Stimulated activated CD4-positive, alpha-beta T cell treated with anti-CD3 and anti-CD28 coated beads, TNF-alpha, amount 100 ng/mL, for 4 hours (primary cell): ENCODE results near the gene CD53.
"Not testable (repeated sequence)": the region's sequence is repeated elsewhere in the genome, so short reads cannot be mapped to it uniquely, and the experiment has no call there.

Source experiments
- DNase-seq, 3 experiments: peaks; one replicate each; pipeline ENCODE4 v3.0.0-alpha.2; 2020; ENCODE audit warnings: low read depth in 3 of 3

The CD53 gene

DNA sequence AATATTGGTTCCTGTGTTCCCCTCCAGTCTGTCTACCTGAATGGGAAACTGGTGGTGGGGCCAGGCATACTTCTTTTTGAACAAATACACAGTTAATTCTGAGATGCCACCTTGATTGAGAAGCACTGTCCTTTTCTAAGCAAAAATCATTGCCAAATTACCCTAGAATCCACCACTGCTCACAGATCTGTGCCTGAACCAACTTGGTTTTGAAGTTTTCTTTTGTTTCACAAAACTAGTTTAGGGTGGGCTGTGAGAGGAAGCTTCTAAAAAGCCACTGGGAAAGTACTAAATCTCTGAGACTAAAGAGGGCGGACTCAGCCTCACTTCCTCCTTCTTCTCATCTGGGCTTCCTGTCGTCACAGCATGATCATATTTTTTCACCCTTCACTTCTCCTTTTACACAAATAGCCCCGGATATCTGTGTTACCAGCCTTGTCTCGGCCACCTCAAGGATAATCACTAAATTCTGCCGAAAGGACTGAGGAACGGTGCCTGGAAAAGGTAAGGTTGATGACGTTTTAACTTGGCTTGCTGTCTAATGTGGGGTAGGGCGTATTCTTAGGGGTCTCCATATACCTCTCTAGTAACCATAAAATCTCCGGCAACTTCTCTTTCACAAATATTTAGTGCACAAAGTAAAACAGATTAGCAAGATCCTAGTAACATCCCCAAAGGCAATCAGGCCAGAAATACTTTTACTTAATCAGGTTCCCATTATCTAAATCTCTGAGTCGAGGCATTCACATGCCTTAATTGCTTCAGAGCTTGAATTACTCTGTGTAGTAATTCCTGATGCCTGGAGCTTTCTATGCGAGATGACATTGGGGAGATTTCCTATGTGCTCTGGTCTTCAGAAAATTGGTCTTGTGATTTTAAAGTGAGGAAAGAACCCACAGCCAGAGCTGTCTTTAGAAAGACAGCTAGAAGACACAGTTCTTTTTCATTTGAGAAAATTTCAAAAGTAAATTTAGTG, at the start of gene CD53:
TSS of gene CD53 (plus strand) at position 404 of the 976 bp plus-strand sequence. CDS start 18,261 bp downstream, outside the sequence.
- DNase-seq, result no peak

- no peak for DNase-seq
Measured at GRCh38 chr1:110824192-110824591, 48.8 kb upstream of the CD53 start.

- DNase-seq, result no peak
Measured at GRCh38 chr1:110829955-110830553, 42.9 kb upstream of the CD53 start.

DNA sequence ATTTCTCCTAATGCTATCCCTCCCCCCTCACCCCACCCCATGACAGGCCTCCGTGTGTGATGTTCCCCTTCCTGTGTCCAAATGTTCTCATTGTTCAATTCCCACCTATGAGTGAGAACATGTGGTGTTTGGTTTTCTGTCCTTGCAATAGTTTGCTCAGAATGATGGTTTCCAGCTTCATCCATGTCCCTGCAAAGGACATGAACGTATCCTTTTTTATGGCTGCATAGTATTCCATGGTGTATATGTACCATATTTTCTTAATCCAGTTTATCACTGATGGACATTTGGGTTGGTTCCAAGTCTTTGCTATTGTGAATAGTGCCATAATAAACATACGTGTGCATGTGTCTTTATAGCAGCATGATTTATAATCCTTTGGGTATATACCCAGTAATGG, 39.2 kb upstream of the CD53 start:
- DNase-seq, result not testable (repeated sequence)

- no peak for DNase-seq
Measured at GRCh38 chr1:110846861-110847260, 26.1 kb upstream of the CD53 start.

DNA sequence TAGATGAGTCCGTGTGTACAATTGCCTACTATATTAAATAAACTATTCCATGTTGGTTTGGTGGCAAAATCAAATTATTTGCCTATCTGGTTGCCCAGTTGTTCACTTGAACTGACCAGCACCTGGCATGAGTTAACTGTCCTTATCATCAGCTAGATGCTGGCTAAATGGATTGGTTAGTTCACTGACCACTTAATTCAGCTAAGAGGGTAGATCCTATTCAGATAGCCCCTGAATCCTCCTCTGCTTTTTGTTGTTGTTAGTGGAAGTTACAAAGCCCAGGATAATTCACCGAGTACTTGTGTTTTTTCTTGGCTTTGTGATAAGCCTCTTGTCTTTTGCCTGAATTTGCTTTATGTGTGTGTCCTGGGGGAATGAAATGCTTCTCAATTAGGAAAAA, 22.8 kb upstream of the CD53 start:
- no peak for DNase-seq

- DNase-seq, result no peak
Measured at GRCh38 chr1:110850627-110851026, 22.3 kb upstream of the CD53 start.

DNA sequence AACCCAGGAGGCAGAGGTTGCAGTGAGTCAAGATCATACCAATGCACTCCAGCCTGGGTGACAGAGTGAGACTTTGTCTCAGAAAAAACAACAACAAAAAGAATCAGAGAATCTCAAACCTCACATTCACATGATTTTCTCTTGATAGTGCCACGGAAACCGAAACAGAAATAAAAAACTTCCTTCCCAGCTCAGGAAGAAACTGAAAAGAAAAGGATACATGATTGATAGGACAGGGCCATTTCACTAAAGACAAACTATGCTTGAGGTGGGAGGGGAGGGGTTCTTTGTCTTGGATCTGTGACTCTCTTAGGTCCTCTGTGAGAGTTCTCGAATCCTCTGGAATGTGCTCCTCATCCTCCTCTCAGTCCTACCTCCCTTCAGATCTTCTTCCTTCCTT, 19.8 kb upstream of the CD53 start:
- no peak for DNase-seq

DNA sequence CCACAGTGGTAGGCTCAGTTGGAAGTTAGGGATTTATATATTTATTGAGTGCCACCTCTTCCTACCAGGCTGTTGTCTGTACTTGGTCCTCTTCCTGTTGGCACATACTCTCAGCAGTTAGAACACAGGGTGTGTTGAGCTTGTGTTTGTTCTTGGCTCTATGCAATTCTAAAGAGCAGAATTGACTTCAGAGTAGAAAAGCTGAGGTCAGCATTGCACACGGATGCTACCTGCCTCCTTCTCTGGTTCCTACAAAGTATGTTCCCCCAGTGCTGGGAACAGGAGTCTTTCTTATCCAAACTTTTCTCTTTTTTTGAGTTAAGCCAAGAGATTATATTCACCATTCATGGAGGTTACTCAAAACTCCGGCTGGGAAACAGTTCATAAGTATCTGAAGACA, 16.5 kb upstream of the CD53 start:
- DNase-seq, result no peak

DNA sequence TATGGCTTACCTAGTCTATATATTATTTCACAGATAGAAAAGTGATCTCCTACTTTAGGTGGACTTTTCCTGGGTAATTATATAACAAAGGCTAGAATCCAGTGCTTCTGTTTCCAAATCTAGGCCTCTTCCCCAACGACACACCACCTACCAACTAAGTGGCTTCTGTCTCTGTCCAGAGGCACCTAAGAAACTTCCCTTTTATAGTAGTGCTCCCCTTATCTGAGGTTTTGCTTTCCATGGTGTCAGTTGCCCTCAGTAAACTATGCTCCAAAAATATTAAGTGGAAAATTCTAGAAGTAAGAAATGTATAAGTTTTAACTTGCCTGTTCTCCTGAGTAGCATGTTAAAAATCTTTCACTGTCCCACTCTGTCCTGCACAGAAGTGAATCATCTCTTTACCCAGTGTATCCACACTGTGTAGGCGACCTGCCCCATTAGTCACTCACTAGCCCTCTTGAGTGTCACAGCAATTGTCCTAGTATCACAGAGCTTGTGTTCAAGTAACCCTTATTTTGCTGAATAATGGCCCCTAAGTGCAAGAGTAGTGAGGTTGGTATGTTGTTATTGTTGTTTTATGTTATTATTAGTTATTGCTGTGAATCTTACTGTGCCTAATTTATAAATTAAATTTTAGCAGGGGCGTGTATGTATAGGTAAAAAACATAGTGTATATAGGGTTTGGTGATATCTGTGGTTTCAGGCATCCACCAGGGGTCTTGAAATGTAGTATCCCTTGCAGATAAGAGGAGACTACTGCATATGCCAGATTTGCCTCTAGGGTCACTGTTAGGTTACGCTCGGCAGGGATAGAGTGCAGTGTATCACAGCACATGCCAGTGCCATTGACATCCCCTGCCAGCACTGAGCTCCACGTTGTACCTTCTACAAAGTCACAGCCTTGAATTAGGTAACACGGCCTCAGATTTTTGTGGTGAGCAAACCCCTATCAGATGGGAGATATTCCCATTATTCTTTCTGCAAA, 14.7 kb upstream of the CD53 start:
- DNase-seq, result no peak

DNA sequence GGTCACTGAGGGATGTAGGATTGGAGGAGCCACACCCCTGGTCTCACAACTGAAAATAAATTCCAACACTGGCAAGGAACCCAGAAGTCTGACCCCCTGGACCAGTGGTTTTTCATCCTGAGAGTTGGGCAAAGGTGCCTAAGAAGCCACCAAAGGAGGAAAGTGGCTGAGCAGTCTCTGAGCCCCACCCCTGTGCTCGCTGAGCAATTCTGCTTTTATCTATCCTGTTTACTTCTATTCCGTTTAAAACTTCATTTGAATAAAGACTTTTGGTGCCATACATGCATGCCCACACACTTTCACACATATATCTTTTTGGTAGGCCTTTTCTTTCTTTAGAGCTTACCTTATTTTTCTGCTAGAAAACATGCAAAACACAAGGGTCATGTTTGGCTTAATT, 13.9 kb upstream of the CD53 start:
- DNase-seq, result no peak

DNA sequence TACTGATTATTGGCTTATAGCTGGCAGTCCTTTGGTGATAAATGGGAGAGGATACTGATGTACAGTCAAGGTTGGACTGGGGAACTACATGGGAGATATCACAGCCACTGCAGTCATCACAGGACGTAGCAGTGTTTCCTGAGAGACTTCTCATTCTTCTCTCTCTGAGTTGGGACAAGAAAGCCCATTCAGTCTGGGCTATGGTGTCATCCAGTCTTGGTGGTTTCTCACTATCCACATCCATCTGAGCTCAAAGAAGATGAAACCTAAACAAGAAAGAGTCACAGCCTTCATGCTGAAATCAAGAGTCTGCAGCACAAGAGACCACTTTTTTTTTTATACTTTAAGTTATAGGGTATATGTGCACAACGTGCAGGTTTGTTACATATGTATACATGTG, 12.8 kb upstream of the CD53 start:
- DNase-seq, result no peak

- DNase-seq, result not testable (repeated sequence)
Measured at GRCh38 chr1:110860620-110861019, 12.3 kb upstream of the CD53 start.

DNA sequence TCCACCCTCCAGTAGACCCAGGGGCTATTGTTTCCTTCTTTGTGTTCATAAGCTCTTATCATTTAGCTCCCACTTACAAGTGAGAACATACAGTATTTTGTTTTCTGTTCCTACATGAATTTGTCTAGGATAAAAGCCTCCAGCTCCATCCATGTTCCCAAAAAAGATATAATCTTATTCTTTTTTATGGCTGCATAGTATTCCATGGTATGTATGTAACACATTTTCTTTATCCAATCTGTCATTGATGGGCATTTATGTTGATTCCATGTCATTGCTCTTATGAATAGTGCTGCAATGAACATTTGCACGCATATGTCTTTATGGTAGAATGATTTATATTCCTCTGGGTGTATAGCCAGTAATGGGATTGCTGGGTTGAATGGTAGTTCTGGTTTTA, 11.0 kb upstream of the CD53 start:
- DNase-seq, result not testable (repeated sequence)

GRCh38 chr1:110864287-110864686, 8.7 kb upstream of the CD53 start:
- DNase-seq, result no peak

DNA sequence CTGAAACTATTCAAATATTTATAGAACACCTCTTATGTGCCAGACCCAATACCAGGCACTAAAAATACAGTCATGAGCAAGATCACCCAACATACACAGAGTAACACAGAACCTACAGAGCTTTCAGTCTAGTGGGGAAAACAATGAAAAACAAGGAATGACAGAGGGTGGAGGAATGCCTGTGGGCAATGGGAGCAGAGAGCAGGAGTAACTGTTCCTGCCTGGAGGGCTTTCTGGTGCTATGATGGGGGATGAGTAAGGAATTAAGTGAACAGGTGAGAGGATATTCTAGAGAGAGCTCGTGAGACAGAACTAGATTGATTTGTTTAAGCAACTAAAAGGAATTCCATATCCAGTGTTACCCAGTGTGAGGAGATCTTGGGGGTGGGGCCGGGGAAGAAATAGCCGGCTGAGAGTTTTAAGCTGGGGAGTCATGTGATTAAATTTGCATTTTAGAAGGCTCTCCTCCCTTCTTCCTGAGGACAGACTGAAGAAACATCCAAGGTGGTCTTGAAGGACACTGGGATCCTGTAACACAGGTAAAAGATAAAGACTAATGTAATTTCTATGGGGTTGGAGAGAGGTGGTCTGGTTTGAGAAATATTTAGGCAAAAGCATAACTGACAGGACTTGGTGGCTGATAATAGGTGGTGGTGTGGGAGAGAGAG, 2.1 kb upstream of the CD53 start:
- DNase-seq, result no peak

DNA sequence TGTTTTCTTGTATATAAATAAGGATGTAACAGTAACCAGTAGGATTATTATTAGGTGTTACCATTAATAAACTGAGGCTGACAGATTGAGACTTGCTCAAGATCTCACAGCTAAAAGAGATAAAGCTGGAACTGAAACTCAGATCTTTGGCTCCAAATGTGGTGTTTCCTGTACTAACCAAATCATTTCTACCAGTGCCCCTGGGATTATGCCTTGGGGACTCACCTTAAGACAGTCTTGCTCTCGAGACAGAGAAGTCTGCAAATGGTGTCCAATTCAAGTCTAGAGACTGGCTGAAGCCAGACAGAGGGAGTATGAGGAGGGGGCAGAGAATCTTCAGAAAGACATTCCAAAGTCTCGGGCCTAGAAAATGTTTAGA, 593 bp upstream of the CD53 start:
- no peak for DNase-seq

GRCh38 chr1:110873856-110874255, 908 bp downstream of the CD53 start:
- DNase-seq, result no peak

- no peak for DNase-seq
Measured at GRCh38 chr1:110874324-110875215, 1.6 kb downstream of the CD53 start.

DNA sequence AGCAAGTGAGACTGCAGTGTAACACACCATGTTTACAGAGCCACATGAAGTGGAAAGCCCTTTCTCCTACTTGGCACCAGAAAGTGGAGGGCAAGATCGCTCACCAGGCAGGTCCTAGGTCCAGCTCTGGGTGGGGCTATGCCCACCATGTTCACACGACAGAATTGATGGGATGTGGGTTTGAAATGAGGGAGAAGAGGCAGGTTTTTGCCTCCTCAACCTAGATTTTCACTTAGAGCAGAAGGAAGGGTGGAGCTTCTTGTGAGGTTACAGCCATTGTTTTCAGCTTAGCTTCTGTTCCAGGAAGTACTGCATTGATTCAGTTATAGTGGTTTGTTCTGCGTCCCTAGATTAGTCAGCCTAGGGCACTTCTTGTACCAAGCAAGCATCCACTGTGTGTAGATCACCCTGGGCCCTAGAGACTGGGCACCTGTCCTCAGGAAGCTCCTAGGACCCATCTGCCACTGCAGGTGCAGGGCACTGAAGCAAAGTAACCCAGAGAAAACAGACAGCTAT, 2.3 kb downstream of the CD53 start:
- no peak for DNase-seq
